Measurements from ENCODE around the gene GLMP.

- TF ChIP-seq CTCF (IDR thresholded peaks at IDR 0.05): no peak
- no peak for TF ChIP-seq POLR2A (IDR thresholded peaks at IDR 0.05; ENCODE audit: low read depth)
- TF ChIP-seq POLR2AphosphoS5 (IDR thresholded peaks at IDR 0.05): no peak
- TF ChIP-seq EP300 (IDR thresholded peaks at IDR 0.05): no peak
Measured at GRCh38 chr1:156285437-156285836, 10.0 kb downstream of the GLMP start.
